ENCODE results near the gene ASCC1.

DNA sequence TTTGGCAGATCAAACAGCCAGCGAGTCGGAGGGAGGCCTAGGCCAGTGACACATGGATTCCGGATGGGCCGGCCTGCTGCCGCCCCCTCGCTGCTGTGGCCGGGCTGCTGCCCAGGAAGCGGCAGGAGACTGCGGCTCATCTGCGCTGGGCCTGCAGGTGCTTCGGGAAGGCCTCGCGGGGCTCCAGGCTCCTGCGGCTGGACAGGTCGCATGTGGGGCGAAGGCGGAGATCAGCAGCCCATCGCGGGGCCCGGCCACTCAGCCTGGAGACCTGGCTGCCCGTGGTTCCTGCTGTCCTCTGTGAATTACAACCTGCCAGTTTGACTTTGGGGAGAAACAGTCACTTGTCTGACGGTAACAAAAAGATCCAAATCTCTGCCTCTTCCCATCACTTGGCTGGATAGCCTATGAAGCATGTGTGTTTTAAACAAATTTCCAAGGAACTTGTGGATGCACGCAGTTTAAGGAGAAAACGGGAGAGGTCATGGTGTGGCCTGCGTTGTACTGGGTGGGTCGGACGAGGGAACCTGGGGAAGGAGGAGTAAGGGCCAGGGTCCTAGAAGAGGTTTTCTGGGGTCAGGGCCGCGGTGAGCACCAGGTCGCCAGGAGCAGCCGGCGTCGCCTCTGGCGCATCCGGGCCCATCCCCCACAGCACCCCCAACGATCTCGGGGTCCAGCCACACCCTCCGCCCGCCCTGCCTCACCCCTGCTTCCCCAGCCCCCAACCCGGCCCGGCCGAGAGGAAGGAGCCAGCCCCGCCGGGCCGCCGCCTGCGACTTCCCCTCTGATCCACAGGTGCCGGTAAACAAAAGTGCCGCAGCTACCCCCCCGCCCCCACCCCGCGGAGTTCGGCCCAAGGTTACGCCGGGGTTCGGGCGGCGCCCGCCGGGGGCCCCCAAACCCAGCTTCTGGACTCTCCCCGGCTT lies 129.3 kb downstream of the ASCC1 start:
- TF ChIP-seq ZNF274 (IDR thresholded peaks at IDR 0.05; ENCODE audit: low read depth, low read length) (no peak), SUZ12 (IDR thresholded peaks at IDR 0.05; ENCODE audit: extremely low read depth, insufficient read depth, insufficient read length) (no peak)

Measured in NT2/D1 (cell line).